NK-92 (cell line): ENCODE measurements around the gene KATNAL1.
"Not testable (repeated sequence)": the region's sequence is repeated elsewhere in the genome, so short reads cannot be mapped to it uniquely, and the experiment has no call there.

Experiments
- DNase-seq: peaks from one replicate; lab custom pipeline; 2025; ENCODE audit not compliant: unreplicated experiment; lab: John Stamatoyannopoulos, UW

Gene KATNAL1

GRCh38 chr13:30295116-30295515 lies 12.2 kb downstream of the KATNAL1 start:
- no peak for DNase-seq

DNA sequence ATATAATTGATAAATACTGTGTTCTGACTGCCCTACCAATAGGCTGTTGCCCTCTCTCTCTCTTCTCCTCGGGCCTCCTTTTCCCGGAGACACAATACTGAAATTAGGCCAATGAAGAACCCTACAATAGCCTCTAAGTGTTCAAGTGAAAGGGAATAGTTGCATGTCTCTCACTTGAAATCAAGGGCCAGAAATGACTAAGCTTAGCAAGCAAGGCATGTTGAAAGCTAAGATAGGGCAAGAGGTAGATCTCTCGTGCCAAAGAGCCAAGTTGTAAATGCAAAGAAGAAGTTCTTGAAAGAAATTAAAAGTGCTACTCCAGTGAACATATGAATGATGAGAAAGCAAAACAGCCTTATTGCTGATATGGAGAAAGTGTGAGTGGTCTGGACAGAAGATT lies 13.3 kb downstream of the KATNAL1 start:
- DNase-seq: no peak

DNA sequence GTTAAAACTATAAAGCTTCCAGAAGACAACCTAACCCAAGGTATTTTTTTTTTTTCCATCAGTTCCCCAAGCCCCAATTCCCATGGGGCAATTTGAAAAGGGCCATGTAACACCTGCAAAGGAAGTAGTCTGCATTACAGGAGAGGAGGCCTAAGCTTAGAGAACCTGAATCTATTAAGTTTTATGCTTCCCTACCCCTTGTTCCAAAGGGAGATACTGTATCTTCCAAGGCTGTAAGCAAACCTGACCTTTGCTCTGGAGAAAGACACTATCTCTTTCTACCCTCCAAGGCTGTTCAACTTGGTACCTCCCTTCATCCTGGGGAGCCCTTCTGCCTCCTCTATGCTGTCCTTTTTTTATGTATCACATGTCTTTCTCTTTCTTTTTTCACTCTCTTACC lies 15.0 kb downstream of the KATNAL1 start:
- no peak for DNase-seq

DNA sequence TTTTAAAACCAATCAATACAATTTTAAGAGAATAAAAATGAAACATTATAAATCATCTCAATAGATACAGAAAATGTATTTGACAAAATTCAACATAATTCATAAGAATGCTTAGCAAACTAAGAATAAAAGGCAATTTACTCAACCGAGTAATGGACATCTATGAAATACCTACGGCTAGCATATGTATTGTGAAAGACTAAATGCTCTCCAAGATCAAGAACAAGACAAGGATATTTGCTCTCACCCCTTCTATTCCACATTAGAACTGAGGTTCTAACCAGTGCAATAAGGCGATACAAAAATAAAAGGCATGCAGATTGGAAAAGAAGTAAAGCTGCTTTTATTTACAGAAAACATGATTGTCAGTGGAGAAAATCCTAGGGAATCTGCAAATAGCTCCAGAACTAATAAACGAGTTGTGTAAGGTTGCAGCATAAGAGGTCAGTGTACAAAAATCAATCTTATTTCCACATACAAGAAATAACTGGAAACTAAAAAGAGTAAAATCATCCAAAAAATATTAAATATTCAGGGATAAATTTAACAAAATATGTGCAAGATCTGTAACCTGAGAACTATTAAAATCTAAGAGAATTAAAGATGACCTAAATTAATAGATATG lies 16.4 kb downstream of the KATNAL1 start:
- DNase-seq: no peak

GRCh38 chr13:30289533-30289932 lies 17.8 kb downstream of the KATNAL1 start:
- DNase-seq: no peak

- not testable (repeated sequence) for DNase-seq
Measured at GRCh38 chr13:30286059-30286458, 21.3 kb downstream of the KATNAL1 start.

DNA sequence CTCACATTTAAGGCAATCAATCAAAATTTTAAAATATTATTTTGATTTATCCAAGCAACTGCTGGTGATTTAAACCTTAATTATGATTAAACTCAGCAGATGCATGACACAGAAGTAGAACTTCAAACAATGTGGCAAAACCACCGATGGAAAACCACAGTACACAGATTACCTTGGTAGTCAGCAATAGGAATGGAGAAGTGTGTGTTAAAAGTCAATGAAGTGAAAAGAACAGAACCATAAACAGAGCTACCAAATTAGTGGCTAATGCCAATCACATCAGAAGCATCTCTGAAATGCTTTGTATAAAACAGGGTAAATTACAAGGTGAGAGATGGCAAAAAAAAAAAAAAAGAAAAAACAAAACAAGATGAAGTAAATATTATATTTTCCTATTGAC lies 31.2 kb downstream of the KATNAL1 start:
- no peak for DNase-seq

GRCh38 chr13:30274083-30274482 lies 33.3 kb downstream of the KATNAL1 start:
- no peak for DNase-seq

GRCh38 chr13:30270035-30270434 lies 37.3 kb downstream of the KATNAL1 start:
- DNase-seq: not testable (repeated sequence)

DNA sequence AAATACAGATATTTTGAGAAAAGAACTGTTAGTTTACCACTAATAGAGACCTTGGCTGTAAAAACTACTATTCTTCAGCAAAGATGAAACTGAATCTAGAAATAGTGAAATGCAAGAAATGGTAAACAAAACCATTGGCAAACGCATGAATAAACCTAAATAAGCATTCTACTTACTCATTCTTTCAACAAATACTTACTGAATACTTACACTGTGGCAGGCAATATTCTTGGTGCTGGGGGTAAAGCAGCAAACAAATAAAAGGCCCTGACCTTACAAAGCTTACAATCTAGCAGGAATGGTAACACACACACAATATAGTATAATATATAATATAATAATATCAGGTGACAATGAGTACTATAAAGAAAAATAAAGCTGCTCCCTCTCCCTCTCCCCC lies 38.7 kb downstream of the KATNAL1 start:
- DNase-seq: no peak

DNA sequence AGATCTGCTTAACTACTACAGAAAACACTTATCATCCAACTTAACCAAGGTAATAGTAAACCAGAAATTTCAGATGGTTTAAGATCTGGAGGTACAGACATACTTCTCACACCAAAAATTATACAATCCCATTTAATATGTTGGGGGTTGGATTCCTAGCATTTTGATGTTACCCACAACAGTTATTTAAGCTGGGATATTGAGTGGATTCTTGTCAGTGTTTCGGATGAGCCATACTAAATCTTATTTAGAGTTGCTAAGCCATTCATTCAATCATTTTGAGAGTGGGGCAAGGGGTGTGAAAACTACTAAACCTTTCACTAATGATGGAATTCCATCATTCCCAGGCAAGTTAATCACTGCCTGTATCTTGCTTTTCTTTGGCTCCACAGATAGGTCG lies 40.6 kb downstream of the KATNAL1 start:
- DNase-seq: no peak

GRCh38 chr13:30259149-30259733 lies 48.1 kb downstream of the KATNAL1 start:
- not testable (repeated sequence) for DNase-seq

- no peak for DNase-seq
Measured at GRCh38 chr13:30257468-30258099, 49.8 kb downstream of the KATNAL1 start.

GRCh38 chr13:30256713-30257467 lies 50.5 kb downstream of the KATNAL1 start:
- no peak for DNase-seq

GRCh38 chr13:30255696-30256095 lies 51.7 kb downstream of the KATNAL1 start:
- DNase-seq: no peak

DNA sequence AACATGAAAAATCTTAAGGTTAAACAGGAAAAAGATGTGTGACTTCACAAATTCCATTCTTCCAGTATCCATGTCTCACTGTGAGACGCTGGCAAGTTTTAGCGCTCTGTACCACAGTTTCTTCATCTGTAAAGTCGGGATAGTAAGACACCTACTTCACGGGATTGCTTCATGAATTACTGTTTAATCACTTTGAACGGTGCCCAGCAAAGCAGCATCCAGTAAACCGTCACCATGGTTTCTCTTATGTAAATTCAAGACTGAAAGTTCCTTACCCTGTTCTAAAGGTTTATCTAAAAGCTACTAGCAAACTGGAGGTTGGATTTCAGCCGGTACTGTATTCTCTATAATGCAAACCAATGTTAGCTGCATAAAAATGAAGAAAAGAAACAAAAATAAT lies 53.5 kb downstream of the KATNAL1 start:
- no peak for DNase-seq

DNA sequence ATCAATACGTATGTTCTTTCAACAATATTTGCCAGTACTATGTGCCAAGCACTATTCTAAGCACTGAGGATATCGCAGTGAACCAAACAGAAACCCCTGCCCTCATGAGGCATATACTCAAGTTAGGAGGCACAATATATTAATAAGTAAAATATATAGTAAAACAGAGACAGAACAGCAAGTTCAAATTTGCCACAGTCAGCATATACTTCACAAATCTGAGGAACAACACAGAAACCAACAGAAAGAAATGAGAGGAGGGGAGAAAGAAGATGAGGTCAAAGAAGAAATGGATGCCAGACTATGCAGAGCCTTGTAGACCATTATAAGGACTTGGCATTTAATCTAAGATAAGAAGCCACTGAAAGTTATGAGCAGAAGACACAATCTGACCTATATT lies 59.9 kb downstream of the KATNAL1 start:
- DNase-seq: no peak

DNA sequence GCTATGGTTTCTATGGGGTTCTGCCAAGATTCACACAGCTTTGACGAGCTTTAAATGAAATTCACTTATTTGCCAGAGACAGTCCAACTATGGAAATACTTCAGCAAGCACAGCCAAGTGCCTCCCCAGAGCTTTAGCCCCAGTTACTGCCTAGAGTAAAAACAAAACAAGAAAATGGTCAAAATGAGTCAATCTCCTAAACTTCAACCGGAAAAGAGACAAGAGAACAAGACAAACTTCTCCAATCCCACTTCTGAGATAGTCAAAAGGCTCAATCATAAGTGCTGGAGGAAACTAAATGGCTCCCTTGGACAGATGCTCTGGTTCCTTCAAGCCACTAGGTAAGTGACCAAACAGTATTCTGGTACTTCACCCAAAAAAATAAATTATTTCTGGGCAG lies 65.8 kb downstream of the KATNAL1 start:
- DNase-seq: no peak

DNA sequence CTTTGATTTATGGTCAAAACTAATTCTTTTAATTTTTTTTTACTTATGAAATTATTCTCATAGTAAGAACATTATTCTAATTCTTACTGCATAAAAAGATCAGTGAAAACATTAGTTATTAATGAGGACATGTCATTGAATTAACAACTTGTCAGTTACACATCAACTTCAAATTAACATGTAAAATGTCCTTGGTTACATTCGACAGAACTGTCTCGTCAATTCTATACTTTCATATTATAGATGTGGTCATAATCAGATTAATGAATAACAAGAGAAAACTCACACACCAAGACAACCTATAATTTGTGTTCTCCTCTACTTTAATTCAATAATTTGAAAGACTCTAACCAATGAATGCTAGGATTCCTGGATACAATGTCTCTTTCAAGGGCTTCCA lies 66.7 kb downstream of the KATNAL1 start:
- no peak for DNase-seq

GRCh38 chr13:30235216-30235615 lies 72.1 kb downstream of the KATNAL1 start:
- no peak for DNase-seq

- DNase-seq: no peak
Measured at GRCh38 chr13:30234619-30235162, 72.7 kb downstream of the KATNAL1 start.

DNA sequence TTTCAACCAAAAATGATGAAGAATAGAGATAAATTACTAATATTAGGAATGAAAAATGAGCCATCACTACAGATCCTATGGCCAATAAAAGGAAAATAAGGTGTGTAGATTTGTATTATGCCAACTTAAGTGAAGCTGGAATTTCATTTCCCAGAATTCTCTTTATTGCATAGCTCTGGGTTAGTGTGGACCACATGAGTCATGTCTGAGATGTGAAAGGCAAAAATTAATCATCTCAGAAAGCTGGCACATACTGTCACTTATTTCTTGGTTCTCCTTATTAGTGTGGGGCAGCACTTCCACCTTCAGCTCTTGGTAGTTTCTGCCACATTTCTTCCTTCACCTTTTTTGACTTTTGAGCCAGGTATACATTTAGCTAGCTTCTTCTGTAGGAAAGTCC lies 82.6 kb downstream of the KATNAL1 start:
- DNase-seq: no peak
